ENCODE results near the gene TINCR.

Gene TINCR

GRCh38 chr19:5564930-5565329, 2.8 kb downstream of the TINCR start:
- H3K27ac ChIP-seq, result no peak overlapping the region
- TF ChIP-seq, protein P1, sequence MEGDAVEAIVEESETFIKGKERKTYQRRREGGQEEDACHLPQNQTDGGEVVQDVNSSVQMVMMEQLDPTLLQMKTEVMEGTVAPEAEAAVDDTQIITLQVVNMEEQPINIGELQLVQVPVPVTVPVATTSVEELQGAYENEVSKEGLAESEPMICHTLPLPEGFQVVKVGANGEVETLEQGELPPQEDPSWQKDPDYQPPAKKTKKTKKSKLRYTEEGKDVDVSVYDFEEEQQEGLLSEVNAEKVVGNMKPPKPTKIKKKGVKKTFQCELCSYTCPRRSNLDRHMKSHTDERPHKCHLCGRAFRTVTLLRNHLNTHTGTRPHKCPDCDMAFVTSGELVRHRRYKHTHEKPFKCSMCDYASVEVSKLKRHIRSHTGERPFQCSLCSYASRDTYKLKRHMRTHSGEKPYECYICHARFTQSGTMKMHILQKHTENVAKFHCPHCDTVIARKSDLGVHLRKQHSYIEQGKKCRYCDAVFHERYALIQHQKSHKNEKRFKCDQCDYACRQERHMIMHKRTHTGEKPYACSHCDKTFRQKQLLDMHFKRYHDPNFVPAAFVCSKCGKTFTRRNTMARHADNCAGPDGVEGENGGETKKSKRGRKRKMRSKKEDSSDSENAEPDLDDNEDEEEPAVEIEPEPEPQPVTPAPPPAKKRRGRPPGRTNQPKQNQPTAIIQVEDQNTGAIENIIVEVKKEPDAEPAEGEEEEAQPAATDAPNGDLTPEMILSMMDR (conservative IDR thresholded peaks at IDR 0.05), result no peak

- TF ChIP-seq, protein P1 (conservative IDR thresholded peaks at IDR 0.05), result no peak
- no peak overlapping the region for H3K27ac ChIP-seq
These were observed 3.7 kb downstream of the TINCR start for GRCh38 chr19:5563935-5564612.

- TF ChIP-seq, protein P1 (conservative IDR thresholded peaks at IDR 0.05), result no peak
- no peak overlapping the region for H3K27ac ChIP-seq
These were observed 4.7 kb downstream of the TINCR start for GRCh38 chr19:5563008-5563431.

DNA sequence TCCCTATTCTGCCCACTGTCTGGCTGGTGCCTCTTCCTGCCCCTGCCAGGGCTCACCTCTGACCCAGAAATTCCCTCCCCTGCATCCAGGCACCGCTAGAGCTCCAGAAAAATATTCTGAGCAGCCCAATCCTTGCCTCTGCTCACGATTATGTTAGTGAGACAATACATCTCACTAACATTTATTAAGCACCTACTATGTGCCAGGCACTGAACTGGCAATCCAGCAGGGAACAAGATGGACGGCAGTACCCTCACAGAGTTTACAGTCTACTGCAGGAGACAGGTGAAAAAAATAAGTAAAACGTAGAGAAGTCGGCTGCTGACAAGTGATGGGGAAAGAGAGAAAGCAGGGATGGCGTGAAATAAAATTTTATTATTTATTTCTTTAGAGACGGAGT, 5.5 kb downstream of the TINCR start:
- H3K27ac ChIP-seq, result no peak overlapping the region
- TF ChIP-seq, protein P1 (conservative IDR thresholded peaks at IDR 0.05), result no peak

DNA sequence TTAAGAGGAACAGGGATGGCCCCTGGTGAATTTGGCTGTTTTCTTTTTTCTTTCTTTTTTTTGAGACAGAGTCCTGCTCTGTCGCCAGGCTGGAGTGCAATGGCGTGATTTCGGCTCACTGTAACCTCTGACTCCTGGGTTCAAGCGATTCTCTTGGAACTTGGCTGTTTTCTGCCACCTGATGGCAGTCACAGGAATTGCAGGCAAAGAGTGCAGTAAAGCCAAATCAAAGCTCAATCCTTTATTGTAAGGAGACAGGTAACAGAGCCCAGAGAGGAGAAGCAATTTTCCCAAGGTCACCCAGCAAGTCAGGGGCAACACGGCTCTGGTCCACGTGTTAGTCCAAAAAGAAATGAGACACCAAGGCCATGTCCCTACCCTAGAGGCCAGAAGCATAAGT, 6.2 kb downstream of the TINCR start:
- no peak overlapping the region for H3K27ac ChIP-seq
- TF ChIP-seq, protein P1 (conservative IDR thresholded peaks at IDR 0.05), result peak; percentile 31; the same call in 1 of the 2 replicates

- TF ChIP-seq, protein P1 (conservative IDR thresholded peaks at IDR 0.05), result no peak
- H3K27ac ChIP-seq, result no peak overlapping the region
These were observed 7.6 kb downstream of the TINCR start for GRCh38 chr19:5560156-5560555.

- TF ChIP-seq, protein P1 (conservative IDR thresholded peaks at IDR 0.05), result no peak
- H3K27ac ChIP-seq, result no peak overlapping the region
These were observed 8.0 kb downstream of the TINCR start for GRCh38 chr19:5559804-5560133.

Data from VCaP (cell line).